ENCODE data around the gene WIF1.

WIF1 gene

DNA sequence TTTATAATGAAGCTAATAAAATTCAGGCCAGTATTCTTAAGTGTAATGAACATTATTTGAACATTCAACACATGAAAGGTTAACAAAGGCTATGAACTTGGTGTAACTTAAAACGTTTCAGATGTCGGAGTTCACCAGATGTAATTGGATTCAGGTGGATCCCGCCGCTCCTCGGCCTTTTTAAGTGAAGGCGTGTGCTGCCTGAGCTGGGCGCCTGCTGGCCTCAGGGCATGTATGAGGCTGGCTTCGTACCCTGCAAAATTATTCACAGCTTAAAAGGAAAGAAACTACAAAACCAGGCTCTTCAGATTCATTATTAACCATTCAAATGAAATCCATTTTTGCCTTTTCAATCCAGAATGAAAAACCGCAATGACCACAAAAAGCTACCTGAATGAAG lies 69.9 kb downstream of the WIF1 start:
- H3K4me3 ChIP-seq (ENCODE audit: insufficient read depth, low read depth, low read length, poor library complexity, severe bottlenecking), result no peak overlapping the region
- no peak for DNase-seq
- H3K4me1 ChIP-seq (ENCODE audit: control insufficient read depth, insufficient read depth, low read length, poor library complexity, severe bottlenecking), result no peaks in the 10 kb centered on the region
- no peaks in the 10 kb centered on the region for H3K36me3 ChIP-seq (ENCODE audit: control insufficient read depth, insufficient read depth, low read length)
- no peaks in the 10 kb centered on the region for H3K9me3 ChIP-seq (ENCODE audit: control insufficient read depth, low read length)
- no peak overlapping the region for H3K27ac ChIP-seq (ENCODE audit: insufficient read depth, low read length, poor library complexity, severe bottlenecking)
- no peaks in the 10 kb centered on the region for H3K27me3 ChIP-seq (replicated peaks; ENCODE audit: control insufficient read depth, insufficient read depth, low read length, poor library complexity, severe bottlenecking)

GRCh38 chr12:65045269-65045668 lies 75.8 kb downstream of the WIF1 start:
- no peaks in the 10 kb centered on the region for H3K4me1 ChIP-seq (ENCODE audit: control insufficient read depth, insufficient read depth, low read length, poor library complexity, severe bottlenecking)
- no peak for DNase-seq
- H3K4me3 ChIP-seq (ENCODE audit: insufficient read depth, low read depth, low read length, poor library complexity, severe bottlenecking), result no peak overlapping the region
- H3K9me3 ChIP-seq (ENCODE audit: control insufficient read depth, low read length), result no peaks in the 10 kb centered on the region
- H3K36me3 ChIP-seq (ENCODE audit: control insufficient read depth, insufficient read depth, low read length), result no peaks in the 10 kb centered on the region
- no peak overlapping the region for H3K27ac ChIP-seq (ENCODE audit: insufficient read depth, low read length, poor library complexity, severe bottlenecking)
- H3K27me3 ChIP-seq (replicated peaks; ENCODE audit: control insufficient read depth, insufficient read depth, low read length, poor library complexity, severe bottlenecking), result no peaks in the 10 kb centered on the region

GRCh38 chr12:65039301-65039700 lies 81.8 kb downstream of the WIF1 start:
- H3K27me3 ChIP-seq (replicated peaks; ENCODE audit: control insufficient read depth, insufficient read depth, low read length, poor library complexity, severe bottlenecking), result no peaks in the 10 kb centered on the region
- H3K9me3 ChIP-seq (ENCODE audit: control insufficient read depth, low read length), result no peaks in the 10 kb centered on the region
- H3K27ac ChIP-seq (ENCODE audit: insufficient read depth, low read length, poor library complexity, severe bottlenecking), result no peak overlapping the region
- no peak for DNase-seq
- no peak overlapping the region for H3K4me3 ChIP-seq (ENCODE audit: insufficient read depth, low read depth, low read length, poor library complexity, severe bottlenecking)
- no peaks in the 10 kb centered on the region for H3K4me1 ChIP-seq (ENCODE audit: control insufficient read depth, insufficient read depth, low read length, poor library complexity, severe bottlenecking)
- H3K36me3 ChIP-seq (ENCODE audit: control insufficient read depth, insufficient read depth, low read length), result no peaks in the 10 kb centered on the region

- H3K4me1 ChIP-seq (ENCODE audit: control insufficient read depth, insufficient read depth, low read length, poor library complexity, severe bottlenecking), result no peaks in the 10 kb centered on the region
- no peak overlapping the region for H3K27ac ChIP-seq (ENCODE audit: insufficient read depth, low read length, poor library complexity, severe bottlenecking)
- H3K36me3 ChIP-seq (ENCODE audit: control insufficient read depth, insufficient read depth, low read length), result no peaks in the 10 kb centered on the region
- DNase-seq, result no peak
- H3K4me3 ChIP-seq (ENCODE audit: insufficient read depth, low read depth, low read length, poor library complexity, severe bottlenecking), result no peak overlapping the region
- no peaks in the 10 kb centered on the region for H3K27me3 ChIP-seq (replicated peaks; ENCODE audit: control insufficient read depth, insufficient read depth, low read length, poor library complexity, severe bottlenecking)
- H3K9me3 ChIP-seq (ENCODE audit: control insufficient read depth, low read length), result no peaks in the 10 kb centered on the region
Observed at GRCh38 chr12:65025136-65025535, 96.0 kb downstream of the WIF1 start.

DNA sequence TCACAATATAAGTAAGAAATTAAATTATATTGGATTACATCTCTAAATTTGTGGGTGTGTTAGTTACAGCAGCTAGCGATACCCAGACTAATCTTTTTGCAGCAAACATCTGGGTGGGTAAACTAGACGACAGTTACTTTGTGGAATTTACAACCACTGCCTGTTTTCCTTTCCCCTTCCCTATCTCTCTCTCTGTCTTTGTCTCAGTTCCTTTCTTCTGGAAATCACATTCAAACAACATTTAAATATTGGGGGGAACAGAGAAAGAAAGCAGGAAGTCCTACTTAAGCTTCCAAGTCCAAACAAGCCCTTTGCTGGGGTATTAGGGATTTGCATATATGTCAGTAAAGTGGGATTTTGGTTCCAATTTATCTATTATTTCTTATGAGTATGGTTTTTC lies 97.6 kb downstream of the WIF1 start:
- no peak for DNase-seq
- Histone ChIP-seq H3K9me3 (ENCODE audit: control insufficient read depth, low read length) (no peaks in the 10 kb centered on the region), H3K27ac (ENCODE audit: insufficient read depth, low read length, poor library complexity, severe bottlenecking) (no peak overlapping the region), H3K4me3 (ENCODE audit: insufficient read depth, low read depth, low read length, poor library complexity, severe bottlenecking) (no peak overlapping the region), H3K27me3 (replicated peaks; ENCODE audit: control insufficient read depth, insufficient read depth, low read length, poor library complexity, severe bottlenecking) (no peaks in the 10 kb centered on the region), H3K36me3 (ENCODE audit: control insufficient read depth, insufficient read depth, low read length) (no peaks in the 10 kb centered on the region), H3K4me1 (ENCODE audit: control insufficient read depth, insufficient read depth, low read length, poor library complexity, severe bottlenecking) (no peaks in the 10 kb centered on the region)

DNA sequence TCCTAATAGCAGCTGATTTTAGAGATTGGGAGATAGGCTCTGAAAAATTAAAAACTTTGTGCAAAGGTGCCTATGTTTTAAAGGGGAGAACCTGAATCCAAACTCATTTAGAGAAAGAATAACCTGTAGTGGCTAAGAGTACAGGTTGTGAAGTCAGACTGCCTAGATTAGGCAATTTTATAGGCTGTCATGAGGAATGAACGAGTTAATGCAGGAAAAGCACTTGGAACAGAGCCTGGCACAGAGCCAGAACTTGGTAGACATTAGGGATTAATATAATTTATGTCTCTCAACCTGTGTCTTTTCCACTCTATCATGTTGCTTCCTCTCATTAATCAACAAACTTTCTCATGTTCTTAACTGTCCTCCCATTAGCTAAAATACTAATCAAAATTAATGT lies 98.1 kb downstream of the WIF1 start:
- Histone ChIP-seq H3K9me3 (ENCODE audit: control insufficient read depth, low read length) (no peaks in the 10 kb centered on the region), H3K4me1 (ENCODE audit: control insufficient read depth, insufficient read depth, low read length, poor library complexity, severe bottlenecking) (no peaks in the 10 kb centered on the region), H3K36me3 (ENCODE audit: control insufficient read depth, insufficient read depth, low read length) (no peaks in the 10 kb centered on the region), H3K4me3 (ENCODE audit: insufficient read depth, low read depth, low read length, poor library complexity, severe bottlenecking) (no peak overlapping the region), H3K27ac (ENCODE audit: insufficient read depth, low read length, poor library complexity, severe bottlenecking) (no peak overlapping the region), H3K27me3 (replicated peaks; ENCODE audit: control insufficient read depth, insufficient read depth, low read length, poor library complexity, severe bottlenecking) (no peaks in the 10 kb centered on the region)
- no peak for DNase-seq

DNA sequence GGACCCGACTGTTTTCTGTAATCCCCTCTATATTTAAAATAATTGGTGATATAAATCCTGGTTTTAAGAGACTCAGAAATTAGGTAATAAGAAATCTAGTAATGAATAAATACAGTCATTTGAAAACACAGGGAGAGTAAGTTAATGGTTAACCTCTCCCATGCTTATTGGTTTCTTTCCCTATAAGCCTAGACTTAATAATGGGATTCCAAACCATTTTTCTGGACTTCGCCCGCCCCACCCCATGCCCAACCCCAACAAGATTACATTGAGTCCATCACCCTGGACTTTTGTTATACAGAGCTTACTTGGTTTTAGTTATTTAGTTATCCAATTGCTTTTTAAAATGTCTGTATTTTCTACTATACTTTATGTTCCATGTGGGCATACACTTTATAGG lies 98.7 kb downstream of the WIF1 start:
- no peaks in the 10 kb centered on the region for H3K4me1 ChIP-seq (ENCODE audit: control insufficient read depth, insufficient read depth, low read length, poor library complexity, severe bottlenecking)
- H3K36me3 ChIP-seq (ENCODE audit: control insufficient read depth, insufficient read depth, low read length), result no peaks in the 10 kb centered on the region
- H3K27me3 ChIP-seq (replicated peaks; ENCODE audit: control insufficient read depth, insufficient read depth, low read length, poor library complexity, severe bottlenecking), result no peaks in the 10 kb centered on the region
- no peaks in the 10 kb centered on the region for H3K9me3 ChIP-seq (ENCODE audit: control insufficient read depth, low read length)
- H3K27ac ChIP-seq (ENCODE audit: insufficient read depth, low read length, poor library complexity, severe bottlenecking), result no peak overlapping the region
- H3K4me3 ChIP-seq (ENCODE audit: insufficient read depth, low read depth, low read length, poor library complexity, severe bottlenecking), result no peak overlapping the region
- DNase-seq, result no peak

DNA sequence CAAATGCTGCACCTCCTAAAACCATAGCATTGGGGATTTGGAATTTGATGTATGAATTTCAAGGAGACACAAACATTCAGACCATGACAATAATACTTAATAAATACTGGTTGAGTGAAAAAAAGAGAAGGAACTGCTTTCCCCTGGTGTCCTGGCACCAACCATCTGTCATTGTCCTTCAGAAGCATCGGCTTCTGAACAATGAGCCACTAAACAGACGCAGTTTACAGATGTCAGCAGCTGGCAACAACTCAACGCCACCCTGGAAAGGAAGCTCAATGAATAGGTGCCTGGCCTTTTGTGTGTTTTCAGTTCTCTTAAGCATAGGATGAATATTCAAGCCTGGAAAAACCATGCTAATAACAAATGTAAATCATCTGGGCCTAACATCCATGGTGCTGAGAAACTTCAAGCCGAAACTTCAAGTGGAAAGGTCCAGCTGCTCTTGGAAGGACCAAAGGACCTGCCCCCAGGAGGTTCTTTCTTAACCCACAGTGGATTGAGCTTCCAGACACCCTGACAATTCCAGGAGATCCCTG lies 101.3 kb downstream of the WIF1 start:
- H3K27me3 ChIP-seq (replicated peaks; ENCODE audit: control insufficient read depth, insufficient read depth, low read length, poor library complexity, severe bottlenecking), result no peaks in the 10 kb centered on the region
- H3K36me3 ChIP-seq (ENCODE audit: control insufficient read depth, insufficient read depth, low read length), result no peaks in the 10 kb centered on the region
- no peaks in the 10 kb centered on the region for H3K4me1 ChIP-seq (ENCODE audit: control insufficient read depth, insufficient read depth, low read length, poor library complexity, severe bottlenecking)
- no peak for DNase-seq
- H3K9me3 ChIP-seq (ENCODE audit: control insufficient read depth, low read length), result no peaks in the 10 kb centered on the region
- H3K4me3 ChIP-seq (ENCODE audit: insufficient read depth, low read depth, low read length, poor library complexity, severe bottlenecking), result no peak overlapping the region
- H3K27ac ChIP-seq (ENCODE audit: insufficient read depth, low read length, poor library complexity, severe bottlenecking), result no peak overlapping the region

DNA sequence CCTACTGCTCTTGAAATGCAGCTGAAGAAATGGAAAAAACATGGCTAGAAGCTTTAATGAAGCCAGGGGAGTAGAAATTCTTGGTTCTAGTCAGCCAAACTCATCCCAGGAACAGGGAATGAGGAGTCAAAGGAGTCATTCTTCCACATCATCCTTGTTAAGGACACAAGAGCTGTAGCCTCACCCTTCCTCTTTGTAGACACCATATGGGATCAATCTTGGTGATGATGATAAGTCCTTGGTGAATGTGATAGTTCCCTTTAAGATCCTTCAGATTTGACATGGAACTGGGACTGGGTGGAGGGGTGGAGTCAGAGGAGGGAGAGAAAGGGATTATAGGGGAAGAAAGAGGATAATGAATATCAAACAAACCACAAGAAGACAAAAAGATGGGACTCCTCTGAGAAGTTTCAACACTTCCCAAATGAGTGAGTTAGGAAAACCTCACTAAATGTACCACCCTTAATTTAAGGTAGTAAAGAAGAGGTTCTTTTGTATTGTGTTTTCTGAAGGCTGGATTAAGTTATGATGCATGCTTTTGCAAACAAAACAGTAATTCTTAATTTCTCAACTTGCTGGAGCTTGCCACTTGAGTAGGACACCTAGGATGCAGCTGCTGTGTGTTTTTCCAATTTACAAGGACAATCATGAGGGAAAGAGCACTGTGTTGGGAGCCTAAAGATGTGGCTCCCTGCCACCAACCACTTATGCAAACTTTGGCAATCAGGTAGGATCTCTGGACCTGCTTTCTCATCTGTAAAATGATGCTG lies 104.0 kb downstream of the WIF1 start:
- H3K27ac ChIP-seq (ENCODE audit: insufficient read depth, low read length, poor library complexity, severe bottlenecking), result no peak overlapping the region
- H3K9me3 ChIP-seq (ENCODE audit: control insufficient read depth, low read length), result no peaks in the 10 kb centered on the region
- no peaks in the 10 kb centered on the region for H3K4me1 ChIP-seq (ENCODE audit: control insufficient read depth, insufficient read depth, low read length, poor library complexity, severe bottlenecking)
- no peaks in the 10 kb centered on the region for H3K36me3 ChIP-seq (ENCODE audit: control insufficient read depth, insufficient read depth, low read length)
- no peak overlapping the region for H3K4me3 ChIP-seq (ENCODE audit: insufficient read depth, low read depth, low read length, poor library complexity, severe bottlenecking)
- DNase-seq, result no peak
- H3K27me3 ChIP-seq (replicated peaks; ENCODE audit: control insufficient read depth, insufficient read depth, low read length, poor library complexity, severe bottlenecking), result no peaks in the 10 kb centered on the region

- H3K27me3 ChIP-seq (replicated peaks; ENCODE audit: control insufficient read depth, insufficient read depth, low read length, poor library complexity, severe bottlenecking), result no peaks in the 10 kb centered on the region
Observed at GRCh38 chr12:65015850-65016249, 105.3 kb downstream of the WIF1 start.

More at GRCh38 chr12:65015850-65016249, 105.3 kb downstream of the WIF1 start:
- H3K4me3 ChIP-seq (ENCODE audit: insufficient read depth, low read depth, low read length, poor library complexity, severe bottlenecking), result no peak overlapping the region
- no peak overlapping the region for H3K27ac ChIP-seq (ENCODE audit: insufficient read depth, low read length, poor library complexity, severe bottlenecking)
- no peaks in the 10 kb centered on the region for H3K9me3 ChIP-seq (ENCODE audit: control insufficient read depth, low read length)
- H3K4me1 ChIP-seq (ENCODE audit: control insufficient read depth, insufficient read depth, low read length, poor library complexity, severe bottlenecking), result no peaks in the 10 kb centered on the region
- no peak for DNase-seq
- no peaks in the 10 kb centered on the region for H3K36me3 ChIP-seq (ENCODE audit: control insufficient read depth, insufficient read depth, low read length)

Measured in effector memory CD4-positive, alpha-beta T cell (primary cell).